SK-N-SH (cell line): ENCODE measurements around the gene RHEBL1. TPM values are rescaled to one million over a fixed set of nuclear protein-coding genes. Genes with fewer than 3 reads are reported as not detected.

Experiments
- CTCF ChIA-PET: fragments of 300-600, 350-600 bp; formaldehyde crosslinking; extraction: SDS; loops from one replicate; lab custom pipeline; 2021; lab: Yijun Ruan, JAX
- POLR2A ChIA-PET: fragments of 350-600 bp; sonication (Branson Sonifier 250); formaldehyde crosslinking; extraction: SDS; loops from one replicate; lab custom pipeline; 2020; ENCODE audit warnings: antibody characterized with exemption, inconsistent platforms; lab: Yijun Ruan, JAX
- DNase-seq: peaks from one replicate; pipeline ENCODE4 v3.0.0; 2012
- H2AFZ ChIP-seq: fragments of 200-600 bp; sonication (generic); 2 replicates; pipeline ENCODE4 v1.8.1; 2016; ENCODE audit warnings: antibody characterized with exemption, mild to moderate bottlenecking, low read depth
- H3F3A ChIP-seq: fragments of 200-600 bp; sonication (generic); replicated peaks from 2 replicates; pipeline ENCODE3; 2016; ENCODE audit warnings: antibody characterized with exemption, mild to moderate bottlenecking; ENCODE audit not compliant: insufficient read depth
- H3K27ac ChIP-seq, 2 experiments: fragments of 200-500 bp in 1 of 2; fragments of 200-600 bp in 1 of 2; sonication (Bioruptor generic) in 1 of 2; sonication (generic), shearing (Covaris generic) in 1 of 2; 2 replicates each; pipeline versions ENCODE4 v1.5.1 to v1.6.1; 2014 to 2016; ENCODE audit warnings: low read depth in 2 of 2, inconsistent platforms in 1 of 2, low read length in 1 of 2, mild to moderate bottlenecking in 1 of 2, mixed read lengths in 1 of 2
- H3K27me3 ChIP-seq: fragments of 200-600 bp; sonication (generic), shearing (Covaris generic); 2 replicates; pipeline ENCODE4 v1.6.1; 2016; ENCODE audit warnings: mixed run types; ENCODE audit not compliant: insufficient read depth
- H3K36me3 ChIP-seq, 2 experiments: fragments of 200-500 bp in 1 of 2; fragments of 200-600 bp in 1 of 2; sonication (Bioruptor generic) in 1 of 2; sonication (generic) in 1 of 2; replicated peaks in 1 of 2; 2 replicates each; pipeline versions ENCODE3 to v1.5.1; 2014 to 2016; ENCODE audit warnings: low read length in 1 of 2, mild to moderate bottlenecking in 1 of 2; ENCODE audit not compliant: insufficient read depth in 2 of 2, control insufficient read depth in 1 of 2
- H3K4me1 ChIP-seq, 2 experiments: fragments of 200-500 bp in 1 of 2; fragments of 200-600 bp in 1 of 2; sonication (Bioruptor generic) in 1 of 2; sonication (generic), shearing (Covaris generic) in 1 of 2; 2 replicates each; pipeline versions ENCODE4 v1.5.1 to v1.6.1; 2014 to 2016; ENCODE audit warnings: low read depth in 1 of 2, low read length in 1 of 2, mixed run types in 1 of 2; ENCODE audit not compliant: insufficient read depth in 2 of 2, control insufficient read depth in 1 of 2
- H3K4me2 ChIP-seq: fragments of 200-600 bp; sonication (generic), shearing (Covaris generic); 2 replicates; pipeline ENCODE4 v1.6.1; 2017; ENCODE audit warnings: mixed run types
- H3K4me3 ChIP-seq, 2 experiments: fragments of 200-500 bp in 1 of 2; fragments of 200-600 bp in 1 of 2; sonication (Bioruptor generic) in 1 of 2; sonication (generic), shearing (Covaris generic) in 1 of 2; 2 replicates each; pipeline versions ENCODE4 v1.5.1 to v1.8.1; 2014 to 2016; ENCODE audit warnings: low read depth in 2 of 2, inconsistent platforms in 1 of 2, low read length in 1 of 2, mild to moderate bottlenecking in 1 of 2, mixed read lengths in 1 of 2, moderate library complexity in 1 of 2
- H3K79me2 ChIP-seq: fragments of 200-600 bp; sonication (generic); 2 replicates; pipeline ENCODE4 v1.8.1; 2017; ENCODE audit warnings: mild to moderate bottlenecking; ENCODE audit not compliant: insufficient read depth
- H3K9ac ChIP-seq: fragments of 200-600 bp; sonication (generic); 2 replicates; pipeline ENCODE4 v1.6.1; 2017; ENCODE audit warnings: mixed run types
- H3K9me2 ChIP-seq: fragments of 200-600 bp; sonication (generic); 2 replicates; pipeline ENCODE4 v1.6.1; 2017; ENCODE audit warnings: mixed run types
- H3K9me3 ChIP-seq: fragments of 200-600 bp; sonication (generic); 2 replicates; pipeline ENCODE4 v1.6.1; 2017; ENCODE audit warnings: mixed run types, mild to moderate bottlenecking, moderate library complexity
- H4K20me1 ChIP-seq: fragments of 200-600 bp; sonication (generic); 2 replicates; pipeline ENCODE4 v1.6.1; 2017; ENCODE audit warnings: mild to moderate bottlenecking, mixed run types; ENCODE audit not compliant: insufficient read depth
- CHD2 ChIP-seq: fragments of 150-350 bp; IDR thresholded peaks from 2 replicates; pipeline ENCODE4 v1.6.1; 2018; ENCODE audit warnings: low read length; ENCODE audit not compliant: partially characterized antibody
- CTCF ChIP-seq: fragments of 200-600 bp; sonication (generic); IDR thresholded peaks from 2 replicates; pipeline ENCODE4 v1.6.1; 2017; ENCODE audit warnings: antibody characterized with exemption, mild to moderate bottlenecking, moderate library complexity
- EZH2phosphoT487 ChIP-seq: fragments of 200-600 bp; sonication (generic); IDR thresholded peaks from 2 replicates; pipeline ENCODE4 v1.6.1; 2017; ENCODE audit warnings: low read depth, mixed run types, mild to moderate bottlenecking, antibody characterized with exemption, moderate library complexity, borderline replicate concordance
- MEF2A ChIP-seq: IDR thresholded peaks from 2 replicates; pipeline ENCODE4 v1.4.0; 2012; ENCODE audit warnings: low read depth, borderline replicate concordance
- PBX3 ChIP-seq: IDR thresholded peaks from 2 replicates; pipeline ENCODE4; 2012
- RAD21 ChIP-seq: IDR thresholded peaks from 2 replicates; pipeline ENCODE4 v1.6.1; 2012; ENCODE audit warnings: mild to moderate bottlenecking, low read length
- RCOR1 ChIP-seq: fragments of 150-350 bp; IDR thresholded peaks from 2 replicates; pipeline ENCODE4 v1.6.1; 2017; ENCODE audit warnings: antibody characterized with exemption, low read length
- RXRA ChIP-seq: IDR thresholded peaks from 2 replicates; pipeline ENCODE4 v1.4.0; 2012; ENCODE audit warnings: low read depth, mild to moderate bottlenecking, borderline replicate concordance
- SMC3 ChIP-seq: IDR thresholded peaks from 2 replicates; pipeline ENCODE4 v1.6.1; 2012; ENCODE audit warnings: low read depth, low read length, improper control_type of control experiment
- WGBS: methylation state at CpG from one replicate; pipeline ENCODE4 v1.1.6; 2017; ENCODE audit warnings: low lambda C conversion rate; 5-methylcytosine and 5-hydroxymethylcytosine counted together
- polyA plus RNA-seq, 3 experiments: library from polyadenylated mRNA; depleted of rRNA; stranded (reverse); fragments of >200 nt; gene quantifications; 2 replicates each; pipeline ENCODE4 v1.2.3, GENCODE V29; 2012
- TF ChIP-seq, protein P1 (sequence below): fragments of 150-350 bp; IDR thresholded peaks from 2 replicates; pipeline ENCODE4 v1.6.1; 2017; ENCODE audit warnings: antibody characterized with exemption, low read length, low read depth, borderline replicate concordance
- TF ChIP-seq, protein P2 (sequence below): fragments of 150-350 bp; IDR thresholded peaks from 2 replicates; pipeline ENCODE4 v1.6.1; 2016; ENCODE audit warnings: mild to moderate bottlenecking, low read depth, low read length
- TF ChIP-seq, protein P3 (sequence below): IDR thresholded peaks from 2 replicates; pipeline ENCODE4 v1.4.0; 2012; ENCODE audit warnings: low read depth, borderline replicate concordance

RHEBL1 gene
- polyA plus RNA-seq, 1 of the 3 experiments (the other 2 are of a cell fraction) = 2.2 TPM

DNA sequence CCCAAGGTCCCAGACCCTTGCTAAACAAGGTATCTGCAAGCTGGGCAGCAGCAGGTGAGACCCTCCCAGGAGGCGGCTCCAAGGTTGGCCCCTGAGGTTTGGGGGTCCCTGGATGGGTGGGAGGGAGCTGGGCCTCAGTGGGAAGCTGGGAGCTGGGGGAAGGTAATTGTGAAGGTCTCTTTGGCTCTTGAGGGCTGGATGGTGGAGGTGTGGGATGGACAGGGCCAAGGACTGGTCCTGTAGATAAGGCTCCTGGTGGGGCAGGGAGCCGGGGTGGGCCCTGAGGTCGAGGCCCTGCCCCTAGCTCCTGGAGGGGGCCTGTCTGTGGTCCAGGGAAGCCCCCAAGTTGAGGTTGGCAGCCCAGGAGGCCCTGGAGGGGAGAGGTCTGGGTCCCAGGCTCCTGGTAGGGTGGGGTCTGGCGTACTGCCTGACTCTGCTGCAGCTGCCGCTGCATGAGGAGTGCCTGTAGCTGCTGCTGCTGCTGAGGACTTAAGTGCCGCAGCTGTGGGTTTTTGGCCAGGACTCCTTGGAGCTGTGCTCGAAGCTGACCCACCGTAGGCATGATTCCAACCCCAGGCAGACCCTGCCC, 38.1 kb downstream of the RHEBL1 start:
- ChIA-PET CTCF (interaction anchor here (1.1 to 5.4 kb wide), 5 partner anchors 11 to 67 kb away, joined by 3 to 29 read pairs (median 4); no protein-coding TSS in a partner anchor), POLR2A (interaction anchor here (1.0 to 1.6 kb wide), 2 partner anchors 10 to 12 kb away, joined by 3 to 5 read pairs; no protein-coding TSS in a partner anchor)
- Histone ChIP-seq H3K9me3 (no peaks in the 10 kb centered on the region), H2AFZ (no peak overlapping the region), H3K27ac (no peak overlapping the region; a peak in 1 of 4 replicates), H3K4me1 (no peaks in the 10 kb centered on the region), H3K4me3 (no peak overlapping the region), H3F3A (no peaks in the 10 kb centered on the region), H3K4me2 (no peak overlapping the region), H3K27me3 (no peaks in the 10 kb centered on the region), H3K9me2 (no peaks in the 10 kb centered on the region), H3K36me3 (peaks cover 44 to 82% of the 10 kb centered on the region in 2 experiments), H4K20me1 (no peaks in the 10 kb centered on the region), H3K9ac (no peak overlapping the region), H3K79me2 (no peaks in the 10 kb centered on the region)
- DNase-seq = no peak
- WGBS = 80% methylated on average over 1 of the region's 8 CpGs
- no peak for TF ChIP-seq SMC3
- no peak for TF ChIP-seq RXRA
- no peak for TF ChIP-seq CTCF
- TF ChIP-seq PBX3 = no peak
- TF ChIP-seq EZH2phosphoT487 = no peak
- TF ChIP-seq, protein P1, sequence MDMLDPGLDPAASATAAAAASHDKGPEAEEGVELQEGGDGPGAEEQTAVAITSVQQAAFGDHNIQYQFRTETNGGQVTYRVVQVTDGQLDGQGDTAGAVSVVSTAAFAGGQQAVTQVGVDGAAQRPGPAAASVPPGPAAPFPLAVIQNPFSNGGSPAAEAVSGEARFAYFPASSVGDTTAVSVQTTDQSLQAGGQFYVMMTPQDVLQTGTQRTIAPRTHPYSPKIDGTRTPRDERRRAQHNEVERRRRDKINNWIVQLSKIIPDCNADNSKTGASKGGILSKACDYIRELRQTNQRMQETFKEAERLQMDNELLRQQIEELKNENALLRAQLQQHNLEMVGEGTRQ = no peak
- TF ChIP-seq, protein P2, sequence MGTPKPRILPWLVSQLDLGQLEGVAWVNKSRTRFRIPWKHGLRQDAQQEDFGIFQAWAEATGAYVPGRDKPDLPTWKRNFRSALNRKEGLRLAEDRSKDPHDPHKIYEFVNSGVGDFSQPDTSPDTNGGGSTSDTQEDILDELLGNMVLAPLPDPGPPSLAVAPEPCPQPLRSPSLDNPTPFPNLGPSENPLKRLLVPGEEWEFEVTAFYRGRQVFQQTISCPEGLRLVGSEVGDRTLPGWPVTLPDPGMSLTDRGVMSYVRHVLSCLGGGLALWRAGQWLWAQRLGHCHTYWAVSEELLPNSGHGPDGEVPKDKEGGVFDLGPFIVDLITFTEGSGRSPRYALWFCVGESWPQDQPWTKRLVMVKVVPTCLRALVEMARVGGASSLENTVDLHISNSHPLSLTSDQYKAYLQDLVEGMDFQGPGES = no peak
- TF ChIP-seq, protein P3, sequence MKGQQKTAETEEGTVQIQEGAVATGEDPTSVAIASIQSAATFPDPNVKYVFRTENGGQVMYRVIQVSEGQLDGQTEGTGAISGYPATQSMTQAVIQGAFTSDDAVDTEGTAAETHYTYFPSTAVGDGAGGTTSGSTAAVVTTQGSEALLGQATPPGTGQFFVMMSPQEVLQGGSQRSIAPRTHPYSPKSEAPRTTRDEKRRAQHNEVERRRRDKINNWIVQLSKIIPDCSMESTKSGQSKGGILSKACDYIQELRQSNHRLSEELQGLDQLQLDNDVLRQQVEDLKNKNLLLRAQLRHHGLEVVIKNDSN = no peak
- TF ChIP-seq RCOR1 = no peak
- no peak for TF ChIP-seq MEF2A
- no peak for TF ChIP-seq RAD21
- TF ChIP-seq CHD2 = no peak
